Neuron (in vitro differentiated cells): Measurements from ENCODE around the gene AKAP9.

Source experiments
- H2AFZ ChIP-seq: one replicate; pipeline ENCODE4 v1.6.1; 2013; ENCODE audit warnings: low read depth, mild to moderate bottlenecking, inconsistent platforms, low read length, moderate library complexity
- H3K27me3 ChIP-seq: one replicate; pipeline ENCODE4 v1.6.1; 2013; ENCODE audit warnings: low read length; ENCODE audit not compliant: insufficient read depth
- H3K36me3 ChIP-seq: one replicate; pipeline ENCODE4 v1.6.1; 2013; ENCODE audit warnings: low read length; ENCODE audit not compliant: insufficient read depth
- H3K4me1 ChIP-seq: one replicate; pipeline ENCODE4 v1.6.1; 2013; ENCODE audit warnings: low read length; ENCODE audit not compliant: insufficient read depth
- H3K4me3 ChIP-seq: 2 replicates; pipeline ENCODE4 v1.5.1; 2013; ENCODE audit warnings: mild to moderate bottlenecking, low read length, moderate library complexity
- H3K9me3 ChIP-seq: one replicate; pipeline ENCODE4 v1.6.1; 2013; ENCODE audit warnings: low read length

AKAP9 gene

DNA sequence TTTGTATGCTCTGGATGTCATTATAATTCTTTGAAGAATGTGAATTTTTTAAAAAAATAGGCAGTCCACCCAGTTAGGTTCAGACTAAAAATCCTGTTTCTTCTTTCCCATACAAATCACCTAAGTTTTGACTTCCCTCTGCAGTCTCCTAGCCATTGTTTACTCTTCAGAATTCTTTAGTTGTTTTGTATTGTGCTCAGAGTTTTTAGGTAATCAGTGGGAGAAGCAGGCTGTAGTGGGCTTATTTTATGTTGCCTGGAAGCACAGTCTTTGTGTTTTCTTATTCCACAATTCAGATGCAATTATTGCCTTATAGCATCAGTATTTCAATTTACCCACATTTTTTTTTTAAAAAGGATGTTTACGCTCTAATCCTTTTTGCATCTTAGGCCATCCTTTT, 94.9 kb downstream of the AKAP9 start:
- Histone ChIP-seq H3K27me3 (no peaks in the 10 kb centered on the region), H3K4me3 (no peak overlapping the region), H3K36me3 (peaks cover 52% of the 10 kb centered on the region)

DNA sequence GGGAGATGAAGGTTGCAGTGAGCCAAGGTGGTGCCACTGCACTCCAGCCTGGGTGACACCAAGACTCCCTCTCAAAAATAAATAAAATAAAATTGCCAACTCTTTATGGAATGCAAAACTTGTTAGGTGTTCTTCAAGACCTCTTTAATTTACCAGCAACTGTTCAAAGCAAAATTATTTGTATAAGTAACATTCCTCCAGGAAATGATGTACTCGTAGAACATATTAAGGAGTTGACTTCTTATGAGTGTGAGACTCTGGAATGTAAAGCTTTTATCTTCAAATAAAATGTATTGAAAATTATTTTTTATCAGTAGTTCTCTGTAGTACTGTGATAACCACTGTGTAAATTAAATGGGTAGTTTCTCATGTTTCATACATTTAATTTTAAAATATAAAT, 99.2 kb downstream of the AKAP9 start:
- Histone ChIP-seq H3K4me3 (no peak overlapping the region), H2AFZ (no peak overlapping the region), H3K4me1 (no peaks in the 10 kb centered on the region), H3K36me3 (peaks cover 50% of the 10 kb centered on the region), H3K27me3 (no peaks in the 10 kb centered on the region), H3K9me3 (no peaks in the 10 kb centered on the region)

More for the DNA sequence above, 94.9 kb downstream of the AKAP9 start:
- no peaks in the 10 kb centered on the region for H3K9me3 ChIP-seq
- H3K4me1 ChIP-seq = no peaks in the 10 kb centered on the region
- no peak overlapping the region for H2AFZ ChIP-seq

DNA sequence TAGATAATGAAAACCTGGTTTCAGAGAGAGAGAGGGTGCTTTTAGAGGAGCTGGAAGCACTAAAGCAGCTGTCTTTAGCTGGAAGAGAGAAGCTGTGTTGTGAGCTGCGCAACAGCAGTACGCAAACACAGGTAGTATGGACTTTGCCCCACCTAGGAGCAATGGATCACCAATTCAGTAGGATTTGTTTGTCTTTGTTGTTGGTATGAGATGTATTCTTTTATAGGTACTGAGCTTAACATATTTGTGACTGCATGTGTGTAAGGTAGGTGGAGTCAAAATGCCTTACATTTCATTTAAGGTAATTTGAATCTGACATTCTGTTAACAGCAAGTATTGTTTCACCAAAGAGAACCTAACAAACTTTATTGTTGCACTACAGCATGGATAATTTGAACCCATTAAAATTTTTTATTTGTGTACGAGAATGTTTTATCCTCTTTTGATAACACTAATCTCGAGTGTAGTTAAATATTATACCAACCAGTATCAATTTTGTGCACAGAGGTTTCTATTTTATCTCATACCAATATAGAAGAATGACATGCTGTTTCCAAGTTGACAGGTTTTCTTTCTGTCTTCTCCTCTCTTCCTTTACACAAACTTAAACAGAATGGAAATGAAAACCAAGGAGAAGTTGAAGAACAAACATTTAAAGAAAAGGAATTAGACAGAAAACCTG, 101.5 kb downstream of the AKAP9 start:
- H3K36me3 ChIP-seq = peaks cover 61% of the 10 kb centered on the region
- no peaks in the 10 kb centered on the region for H3K4me1 ChIP-seq
- no peaks in the 10 kb centered on the region for H3K9me3 ChIP-seq
- no peak overlapping the region for H2AFZ ChIP-seq
- H3K27me3 ChIP-seq = no peaks in the 10 kb centered on the region
- no peak overlapping the region for H3K4me3 ChIP-seq

DNA sequence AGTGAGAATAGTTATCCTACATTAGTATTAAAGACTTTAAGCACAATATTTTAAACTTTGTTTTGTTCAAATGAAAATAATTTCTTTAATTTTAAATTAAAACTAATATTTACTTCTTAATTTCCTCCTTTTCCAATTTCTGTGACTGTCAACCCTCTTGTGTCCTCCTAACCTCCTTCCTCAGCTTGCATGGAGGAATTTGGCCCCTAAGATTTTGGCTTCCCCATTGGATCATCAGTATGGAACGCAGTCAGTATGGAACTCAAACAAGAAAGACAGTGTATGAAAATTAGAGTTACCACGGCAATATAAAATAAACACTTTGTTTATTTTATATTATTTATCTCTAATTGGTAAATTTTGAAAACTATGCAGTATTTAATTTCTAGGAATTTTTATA, 102.4 kb downstream of the AKAP9 start:
- Histone ChIP-seq H3K4me3 (no peak overlapping the region), H3K36me3 (peaks cover 67% of the 10 kb centered on the region), H3K27me3 (no peaks in the 10 kb centered on the region), H3K9me3 (no peaks in the 10 kb centered on the region), H2AFZ (no peak overlapping the region), H3K4me1 (no peaks in the 10 kb centered on the region)

DNA sequence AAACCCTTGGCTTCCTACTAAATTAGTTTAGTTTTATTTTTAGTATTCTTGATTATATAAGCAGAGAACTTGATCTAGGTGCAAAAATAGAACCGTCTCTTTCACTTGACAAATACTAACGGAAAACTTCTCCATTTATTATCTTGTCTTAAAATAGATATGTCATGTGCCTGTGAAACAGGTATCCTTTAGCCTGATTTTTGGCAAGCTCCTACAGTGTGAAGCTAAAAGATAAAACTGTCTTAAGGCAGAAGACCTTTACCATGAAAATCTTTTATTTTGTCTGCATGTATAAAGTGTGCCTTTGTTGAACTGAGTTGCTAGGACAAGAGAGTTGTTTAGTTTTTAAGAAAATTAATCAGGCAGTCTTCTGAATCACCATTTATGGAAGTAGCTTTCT, 103.0 kb downstream of the AKAP9 start:
- Histone ChIP-seq H3K4me1 (no peaks in the 10 kb centered on the region), H3K36me3 (peaks cover 65% of the 10 kb centered on the region), H2AFZ (no peak overlapping the region), H3K9me3 (peaks cover 1% of the 10 kb centered on the region), H3K4me3 (no peak overlapping the region), H3K27me3 (no peaks in the 10 kb centered on the region)

DNA sequence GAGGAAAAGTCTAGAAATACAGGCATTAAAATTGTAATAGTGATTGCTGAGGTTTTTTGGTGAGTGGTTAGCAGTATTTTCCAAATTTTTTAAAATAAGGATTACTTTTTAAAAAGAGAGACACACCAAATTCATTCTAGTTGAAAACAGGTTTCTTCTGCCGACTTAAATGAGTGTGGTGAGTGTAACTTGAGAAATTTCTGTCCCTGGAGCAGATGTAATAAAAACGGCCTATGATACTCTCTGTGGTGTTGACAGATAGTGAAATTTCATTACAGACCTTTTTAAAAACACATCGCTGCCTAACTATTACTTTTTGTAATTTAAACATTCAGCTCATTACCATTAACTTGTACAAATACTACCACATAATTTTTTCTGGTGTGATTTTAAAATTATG, 103.5 kb downstream of the AKAP9 start:
- Histone ChIP-seq H3K36me3 (peaks cover 67% of the 10 kb centered on the region), H2AFZ (no peak overlapping the region), H3K4me1 (no peaks in the 10 kb centered on the region), H3K4me3 (no peak overlapping the region), H3K9me3 (peaks cover 5% of the 10 kb centered on the region), H3K27me3 (no peaks in the 10 kb centered on the region)

DNA sequence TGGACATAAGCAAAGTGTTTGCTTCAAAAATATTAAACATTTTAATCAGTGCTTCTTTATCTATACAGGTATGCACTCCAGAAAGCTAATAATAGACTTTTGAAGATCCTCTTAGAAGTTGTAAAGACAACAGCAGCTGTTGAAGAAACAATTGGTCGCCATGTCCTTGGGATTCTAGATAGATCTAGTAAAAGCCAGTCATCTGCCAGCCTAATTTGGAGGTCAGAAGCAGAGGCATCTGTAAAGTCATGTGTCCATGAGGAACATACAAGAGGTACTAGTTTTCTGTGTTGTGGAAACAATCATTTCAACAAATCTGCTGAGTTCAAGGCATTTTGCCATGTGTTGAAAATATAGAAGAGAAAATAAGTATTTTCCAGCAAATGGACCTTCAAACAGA, 104.3 kb downstream of the AKAP9 start:
- H3K27me3 ChIP-seq = no peaks in the 10 kb centered on the region
- peaks cover 5% of the 10 kb centered on the region for H3K9me3 ChIP-seq
- H3K4me3 ChIP-seq = no peak overlapping the region
- no peak overlapping the region for H2AFZ ChIP-seq
- peaks cover 68% of the 10 kb centered on the region for H3K36me3 ChIP-seq
- H3K4me1 ChIP-seq = no peaks in the 10 kb centered on the region

DNA sequence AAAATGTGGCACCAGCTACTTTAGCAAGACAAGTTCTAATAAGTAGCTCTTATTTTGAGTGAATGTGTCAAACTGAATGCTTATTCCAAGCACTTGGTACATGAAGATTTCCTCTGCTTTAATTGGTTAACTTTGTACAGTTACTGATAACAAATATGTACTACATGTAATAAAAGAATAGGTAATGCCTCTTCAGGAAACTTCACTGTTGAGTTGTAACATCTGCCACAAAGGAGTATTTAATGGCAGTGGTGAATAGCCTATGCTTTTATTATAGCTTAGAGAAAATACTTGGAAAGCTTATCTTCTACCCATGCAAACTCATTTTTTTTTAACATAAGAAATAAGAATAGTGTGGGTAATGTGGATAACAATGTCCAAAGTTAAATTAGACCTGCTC, 111.0 kb downstream of the AKAP9 start:
- Histone ChIP-seq H3K4me3 (no peak overlapping the region), H2AFZ (no peak overlapping the region), H3K27me3 (no peaks in the 10 kb centered on the region), H3K4me1 (peaks cover 3% of the 10 kb centered on the region), H3K9me3 (peaks cover 5% of the 10 kb centered on the region), H3K36me3 (peaks cover 43% of the 10 kb centered on the region)

DNA sequence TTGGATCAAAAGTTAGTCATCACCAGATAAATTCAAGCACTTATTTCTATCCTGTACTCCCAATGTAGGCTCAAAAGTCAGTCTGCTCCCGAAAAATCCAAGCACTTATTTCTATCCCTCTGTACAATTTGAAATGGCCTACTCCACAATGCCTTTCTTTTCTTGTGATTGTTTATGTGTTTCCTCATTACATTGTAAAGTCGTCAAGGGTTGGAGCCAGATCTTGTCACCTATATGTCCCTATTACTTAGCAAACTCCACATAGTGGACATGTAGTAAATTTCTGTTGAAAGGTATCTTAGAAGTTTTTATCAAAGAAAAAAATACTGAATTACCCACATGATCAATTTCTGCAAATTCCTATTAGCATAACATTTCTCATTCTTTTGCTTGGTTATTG, 111.5 kb downstream of the AKAP9 start:
- peaks cover 6% of the 10 kb centered on the region for H3K4me1 ChIP-seq
- H3K4me3 ChIP-seq = no peak overlapping the region
- peaks cover 5% of the 10 kb centered on the region for H3K9me3 ChIP-seq
- H2AFZ ChIP-seq = no peak overlapping the region
- H3K36me3 ChIP-seq = peaks cover 41% of the 10 kb centered on the region
- no peaks in the 10 kb centered on the region for H3K27me3 ChIP-seq

DNA sequence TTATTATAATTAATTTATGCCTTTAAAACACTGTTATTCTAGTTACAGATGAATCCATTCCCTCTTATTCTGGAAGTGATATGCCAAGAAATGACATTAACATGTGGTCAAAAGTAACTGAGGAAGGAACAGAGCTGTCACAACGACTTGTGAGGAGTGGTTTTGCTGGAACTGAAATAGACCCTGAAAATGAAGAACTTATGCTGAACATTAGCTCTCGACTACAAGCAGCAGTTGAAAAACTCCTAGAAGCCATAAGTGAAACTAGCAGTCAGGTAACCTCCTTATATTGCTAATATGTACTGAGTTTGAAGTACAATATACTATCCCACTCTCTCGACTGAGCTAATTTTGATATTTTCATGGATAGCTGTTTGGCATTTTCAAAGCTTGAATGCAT, 112.0 kb downstream of the AKAP9 start:
- Histone ChIP-seq H3K4me1 (peaks cover 11% of the 10 kb centered on the region), H3K36me3 (peaks cover 36% of the 10 kb centered on the region), H3K4me3 (no peak overlapping the region), H3K9me3 (peaks cover 5% of the 10 kb centered on the region), H3K27me3 (no peaks in the 10 kb centered on the region), H2AFZ (no peak overlapping the region)

DNA sequence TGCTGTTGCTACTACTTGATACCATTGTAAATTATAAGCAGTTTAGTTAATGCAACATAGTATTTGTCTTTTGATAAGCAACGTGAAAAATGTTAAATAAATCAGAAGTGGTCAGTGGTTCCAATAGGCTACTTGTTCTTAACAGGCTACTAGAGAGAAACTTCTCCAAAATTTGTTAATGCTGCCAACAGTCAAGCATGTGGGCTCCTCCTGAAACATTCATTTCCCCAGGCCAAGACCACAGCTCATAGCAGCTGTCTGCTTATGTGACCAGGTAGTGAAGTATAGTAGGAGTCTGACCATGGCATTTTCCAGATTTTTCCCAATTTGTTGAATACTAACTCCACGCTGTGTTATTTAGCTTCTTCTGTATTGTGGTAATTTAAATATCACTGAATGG, 112.7 kb downstream of the AKAP9 start:
- no peak overlapping the region for H2AFZ ChIP-seq
- no peaks in the 10 kb centered on the region for H3K27me3 ChIP-seq
- H3K4me1 ChIP-seq = peaks cover 17% of the 10 kb centered on the region
- peaks cover 33% of the 10 kb centered on the region for H3K36me3 ChIP-seq
- H3K4me3 ChIP-seq = no peak overlapping the region
- H3K9me3 ChIP-seq = peaks cover 5% of the 10 kb centered on the region

DNA sequence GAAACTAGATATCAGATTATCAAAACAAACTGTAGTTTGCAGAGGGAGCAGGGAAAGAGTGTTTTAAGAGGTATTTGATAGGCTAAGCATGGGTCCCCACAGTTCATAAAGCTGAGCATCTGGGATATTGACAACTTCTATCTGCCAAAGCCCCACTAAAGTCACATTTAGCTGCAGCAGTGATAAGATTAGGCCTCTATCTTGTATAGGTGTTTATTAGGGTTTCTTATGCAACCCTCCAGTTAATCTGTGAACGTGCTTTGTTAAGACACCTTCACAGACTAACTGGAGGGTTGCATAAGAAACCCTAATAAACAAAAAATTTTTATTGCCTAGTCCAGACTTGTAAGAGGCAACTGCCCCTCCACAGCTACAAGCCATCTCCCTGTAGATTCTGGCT, 115.6 kb downstream of the AKAP9 start:
- Histone ChIP-seq H2AFZ (no peak overlapping the region), H3K4me3 (no peak overlapping the region), H3K9me3 (no peaks in the 10 kb centered on the region), H3K4me1 (peaks cover 21% of the 10 kb centered on the region), H3K27me3 (no peaks in the 10 kb centered on the region), H3K36me3 (peaks cover 19% of the 10 kb centered on the region)

DNA sequence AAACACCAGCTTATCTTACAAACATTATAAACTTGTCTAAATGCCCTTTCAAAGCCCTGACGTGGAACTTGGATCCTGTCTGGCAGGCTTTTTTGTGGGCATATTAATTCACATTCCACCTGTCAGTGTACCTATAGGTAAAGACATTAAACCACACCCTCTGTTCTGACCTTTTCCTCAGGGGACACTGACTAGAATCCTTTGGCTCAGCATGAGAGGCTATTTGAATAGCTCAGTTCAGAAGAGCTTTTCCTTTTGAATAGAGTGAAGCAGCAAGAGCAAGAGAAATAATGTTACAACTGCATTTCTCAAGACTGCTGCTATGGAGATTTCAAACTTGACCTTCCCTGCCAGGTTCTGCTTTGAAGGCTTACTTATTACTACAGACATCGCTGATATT, 116.7 kb downstream of the AKAP9 start:
- Histone ChIP-seq H3K27me3 (no peaks in the 10 kb centered on the region), H3K4me1 (peaks cover 21% of the 10 kb centered on the region), H3K9me3 (no peaks in the 10 kb centered on the region), H2AFZ (no peak overlapping the region), H3K36me3 (peaks cover 22% of the 10 kb centered on the region), H3K4me3 (no peak overlapping the region)

DNA sequence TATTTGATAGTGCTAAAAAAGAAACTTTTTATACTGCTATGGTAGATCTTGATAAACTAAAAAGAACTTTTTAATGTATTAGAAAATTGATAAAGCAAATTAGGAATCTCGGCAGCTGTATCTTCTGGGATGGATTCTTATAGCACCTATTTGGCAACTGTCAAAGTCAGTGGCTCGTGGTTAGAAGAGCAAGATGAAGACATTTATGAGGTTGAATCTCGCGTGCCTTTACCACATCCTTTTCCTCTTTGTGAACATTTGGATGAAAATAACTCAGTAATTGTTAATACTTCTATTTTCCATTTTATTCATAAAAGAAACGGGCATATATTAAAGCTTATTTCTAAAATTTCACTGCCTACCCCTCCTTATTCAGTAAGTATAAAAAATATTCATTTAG, 117.4 kb downstream of the AKAP9 start:
- Histone ChIP-seq H3K4me3 (no peak overlapping the region), H3K4me1 (peaks cover 21% of the 10 kb centered on the region), H3K27me3 (no peaks in the 10 kb centered on the region), H3K9me3 (no peaks in the 10 kb centered on the region), H2AFZ (no peak overlapping the region), H3K36me3 (peaks cover 21% of the 10 kb centered on the region)
